Measurements from ENCODE around the gene MDP1.
"Not testable (repeated sequence)": the region's sequence is repeated elsewhere in the genome, so short reads cannot be mapped to it uniquely, and the experiment has no call there.

The MDP1 gene

GRCh38 chr14:24251880-24252288, 36.0 kb upstream of the MDP1 start:
- DNase-seq (ENCODE audit: low read depth, low spot score), result peak; percentile 71

GRCh38 chr14:24250354-24250753, 34.5 kb upstream of the MDP1 start:
- no peak for DNase-seq (ENCODE audit: low read depth, low spot score)

GRCh38 chr14:24249230-24250021, 33.6 kb upstream of the MDP1 start:
- no peak for DNase-seq (ENCODE audit: low read depth, low spot score)

GRCh38 chr14:24247422-24247821, 31.6 kb upstream of the MDP1 start:
- DNase-seq (ENCODE audit: low read depth, low spot score), result no peak

GRCh38 chr14:24246765-24247212, 30.9 kb upstream of the MDP1 start:
- no peak for DNase-seq (ENCODE audit: low read depth, low spot score)

- not testable (repeated sequence) for DNase-seq (ENCODE audit: low read depth, low spot score)
These were observed 29.5 kb upstream of the MDP1 start for GRCh38 chr14:24245350-24245749.

GRCh38 chr14:24243336-24243836, 27.5 kb upstream of the MDP1 start:
- no peak for DNase-seq (ENCODE audit: low read depth, low spot score)

GRCh38 chr14:24241829-24242443, 26.1 kb upstream of the MDP1 start:
- DNase-seq (ENCODE audit: low read depth, low spot score), result peak; percentile 97

- DNase-seq (ENCODE audit: low read depth, low spot score), result no peak
These were observed 24.4 kb upstream of the MDP1 start for GRCh38 chr14:24240110-24240918.

- DNase-seq (ENCODE audit: low read depth, low spot score), result no peak
These were observed 22.7 kb upstream of the MDP1 start for GRCh38 chr14:24238527-24239037.

- no peak for DNase-seq (ENCODE audit: low read depth, low spot score)
These were observed 22.3 kb upstream of the MDP1 start for GRCh38 chr14:24238123-24238522.

GRCh38 chr14:24237463-24237955, 21.6 kb upstream of the MDP1 start:
- no peak for DNase-seq (ENCODE audit: low read depth, low spot score)

GRCh38 chr14:24236689-24237462, 21.0 kb upstream of the MDP1 start:
- no peak for DNase-seq (ENCODE audit: low read depth, low spot score)

- no peak for DNase-seq (ENCODE audit: low read depth, low spot score)
These were observed 20.2 kb upstream of the MDP1 start for GRCh38 chr14:24235804-24236688.

- no peak for DNase-seq (ENCODE audit: low read depth, low spot score)
These were observed 18.5 kb upstream of the MDP1 start for GRCh38 chr14:24234095-24235005.

- no peak for DNase-seq (ENCODE audit: low read depth, low spot score)
These were observed 17.6 kb upstream of the MDP1 start for GRCh38 chr14:24233538-24233866.

- DNase-seq (ENCODE audit: low read depth, low spot score), result no peak
These were observed 17.0 kb upstream of the MDP1 start, which contains the start of gene GMPR2 for GRCh38 chr14:24232645-24233537. GMPR2 (plus strand) TSS chr14:24232929; CDS start chr14:24233254, 325 bp downstream.

GRCh38 chr14:24232121-24232644, 16.3 kb upstream of the MDP1 start, which contains the start of gene NEDD8:
NEDD8 (minus strand) TSS chr14:24232367; CDS start chr14:24232267, 100 bp downstream.
- DNase-seq (ENCODE audit: low read depth, low spot score), result peak; percentile 96
